Naive thymus-derived CD4-positive, alpha-beta T cell (primary cell): ENCODE data around the gene FRMD4A. TPM values are rescaled to one million over a fixed set of nuclear protein-coding genes. Genes with fewer than 3 reads are reported as not detected.
A peak's percentile ranks its signal among the peaks of the same experiment; 100 is the strongest.

Experiments used
- ATAC-seq: fragments of 150-1000 bp; cut with Tn5 transposase; 2 replicates; pipeline ENCODE4 v1.10.0; 2021; ENCODE audit warnings: mild to moderate bottlenecking, moderate library complexity
- CTCF ChIA-PET: fragments of 350-600 bp; sonication (Branson Sonifier 250); formaldehyde crosslinking; loops from one replicate; lab custom pipeline; 2021; ENCODE audit warnings: antibody characterized with exemption; lab: Charles Lee
- POLR2A ChIA-PET: fragments of 350-600 bp; sonication (Branson Sonifier 250); formaldehyde crosslinking; loops from one replicate; lab custom pipeline; 2021; ENCODE audit warnings: antibody characterized with exemption, inconsistent platforms; lab: Charles Lee
- DNase-seq, 9 donors: peaks; one replicate each; pipeline versions ENCODE4 v3.0.0 to v3.0.0-alpha.2; 2020 to 2022; ENCODE audit warnings: mixed read lengths in 1 of 9
- H3K27ac ChIP-seq: one replicate; pipeline ENCODE4 v1.7.0; 2013; ENCODE audit warnings: mild to moderate bottlenecking, low read depth, low read length, moderate library complexity
- H3K27me3 ChIP-seq, 2 donors: one replicate each; pipeline ENCODE4 v1.7.0; 2013; ENCODE audit warnings: low read length in 2 of 2, mild to moderate bottlenecking in 2 of 2, moderate library complexity in 2 of 2; ENCODE audit not compliant: control insufficient read depth in 2 of 2, insufficient read depth in 2 of 2
- H3K36me3 ChIP-seq, 3 experiments: 1 replicate in 2 of 3; 2 replicates in 1 of 3; pipeline ENCODE4 v1.7.0; 2013; ENCODE audit warnings: low read length in 3 of 3, mild to moderate bottlenecking in 3 of 3, moderate library complexity in 1 of 3; ENCODE audit not compliant: insufficient read depth in 3 of 3, control insufficient read depth in 2 of 3
- H3K4me1 ChIP-seq, 2 donors: one replicate each; pipeline ENCODE4 v1.7.0; 2013; ENCODE audit warnings: low read length in 2 of 2, mild to moderate bottlenecking in 2 of 2, moderate library complexity in 1 of 2; ENCODE audit not compliant: control insufficient read depth in 2 of 2, insufficient read depth in 2 of 2
- H3K4me3 ChIP-seq: 2 replicates; pipeline ENCODE4 v1.7.0; 2013; ENCODE audit warnings: mild to moderate bottlenecking, low read length
- H3K9me3 ChIP-seq, 3 experiments: 1 replicate in 2 of 3; 2 replicates in 1 of 3; pipeline ENCODE4 v1.7.0; 2013; ENCODE audit warnings: low read length in 3 of 3; ENCODE audit not compliant: control insufficient read depth in 2 of 3
- H3K27ac Mint-ChIP-seq, 9 donors: one replicate each; pipeline ENCODE4 v1.8.0; 2020 to 2022; ENCODE audit warnings: mixed read lengths in 9 of 9, mild to moderate bottlenecking in 8 of 9, moderate library complexity in 5 of 9, inconsistent platforms in 2 of 9
- H3K27me3 Mint-ChIP-seq, 5 donors: one replicate each; pipeline ENCODE4 v1.8.0; 2021 to 2022; ENCODE audit warnings: mixed read lengths in 5 of 5, mild to moderate bottlenecking in 1 of 5
- H3K36me3 Mint-ChIP-seq, 5 donors: one replicate each; pipeline ENCODE4 v1.8.0; 2020 to 2022; ENCODE audit warnings: mixed read lengths in 5 of 5, mild to moderate bottlenecking in 3 of 5, inconsistent platforms in 1 of 5
- H3K4me1 Mint-ChIP-seq, 7 donors: one replicate each; pipeline ENCODE4 v1.8.0; 2020 to 2022; ENCODE audit warnings: mixed read lengths in 7 of 7, mild to moderate bottlenecking in 3 of 7, inconsistent platforms in 1 of 7
- H3K4me3 Mint-ChIP-seq, 10 donors: one replicate each; pipeline ENCODE4 v1.8.0; 2020 to 2022; ENCODE audit warnings: mild to moderate bottlenecking in 10 of 10, mixed read lengths in 10 of 10, moderate library complexity in 6 of 10, inconsistent platforms in 2 of 10
- H3K9me3 Mint-ChIP-seq, 11 donors: one replicate each; pipeline ENCODE4 v1.8.0; 2020 to 2022; ENCODE audit warnings: mixed read lengths in 11 of 11, mild to moderate bottlenecking in 4 of 11, inconsistent platforms in 1 of 11, moderate library complexity in 1 of 11
- intact Hi-C, 2 donors: fragments of 100-400 bp; cut with micrococcal nuclease; formaldehyde crosslinking; loops; one replicate each; pipeline ENCODE4 v1.15.1; 2023
- polyA plus RNA-seq, 2 donors: library from polyadenylated mRNA; unstranded; fragments of 300-500 nt; fragmentation: Illumina TruSeq; gene quantifications; one replicate each; pipeline ENCODE4 v1.2.3, GENCODE V29; 2021
- total RNA-seq, 6 experiments: library from RNA in 5 of 6; stranded (reverse) in 5 of 6; gene quantifications; 1 replicate in 5 of 6; 2 replicates in 1 of 6; pipeline ENCODE4 v1.2.3 and lab custom pipeline; 2021 to 2026

The FRMD4A gene
- total and polyA plus RNA-seq, 7 experiments from 2014 or later, result 0.10 to 3.1 (median 0.62) TPM

DNA sequence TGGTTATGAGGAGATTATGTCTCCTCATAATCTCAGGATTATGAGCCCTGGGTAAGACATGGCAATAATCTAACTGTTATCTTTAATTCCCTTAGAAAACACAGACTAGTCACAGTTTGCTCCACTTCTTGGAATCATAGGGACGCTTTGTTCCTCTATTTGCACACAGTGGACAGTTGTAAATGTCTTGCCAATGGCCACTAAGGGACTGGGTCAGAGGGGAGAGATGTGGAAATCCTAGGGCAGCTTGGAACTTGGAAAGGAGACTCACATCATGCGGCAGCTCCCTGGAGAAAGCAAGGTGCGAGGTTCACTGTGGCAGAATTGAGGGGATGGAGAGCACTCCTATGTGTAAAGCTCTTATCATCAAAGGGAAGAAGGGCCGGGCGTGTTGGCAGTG lies 477.9 kb downstream of the FRMD4A start:
- Mint-ChIP-seq H3K4me3 (no peak overlapping the region), H3K4me1 (peaks cover 0 to 15% (median 7%) of the 10 kb centered on the region in 7 donors), H3K36me3 (no peaks in the 10 kb centered on the region), H3K27me3 (peaks cover 0 to 10% (median 4%) of the 10 kb centered on the region in 5 donors), H3K27ac (no peak overlapping the region), H3K9me3 (no peaks in the 10 kb centered on the region)
- H3K36me3 ChIP-seq, result no peaks in the 10 kb centered on the region
- H3K27me3 ChIP-seq, result no peaks in the 10 kb centered on the region
- ChIA-PET POLR2A (interaction anchor here (1.1 kb wide), 1 partner anchor 9 kb away, joined by 3 read pairs; no protein-coding TSS in a partner anchor), CTCF (no interaction called here)
- ATAC-seq (no peak), DNase-seq (no peak)
- no peak overlapping the region for H3K27ac ChIP-seq
- no peaks in the 10 kb centered on the region for H3K4me1 ChIP-seq
- no peak overlapping the region for H3K4me3 ChIP-seq
- intact Hi-C loops, result no loop called here
- H3K9me3 ChIP-seq, result no peaks in the 10 kb centered on the region

DNA sequence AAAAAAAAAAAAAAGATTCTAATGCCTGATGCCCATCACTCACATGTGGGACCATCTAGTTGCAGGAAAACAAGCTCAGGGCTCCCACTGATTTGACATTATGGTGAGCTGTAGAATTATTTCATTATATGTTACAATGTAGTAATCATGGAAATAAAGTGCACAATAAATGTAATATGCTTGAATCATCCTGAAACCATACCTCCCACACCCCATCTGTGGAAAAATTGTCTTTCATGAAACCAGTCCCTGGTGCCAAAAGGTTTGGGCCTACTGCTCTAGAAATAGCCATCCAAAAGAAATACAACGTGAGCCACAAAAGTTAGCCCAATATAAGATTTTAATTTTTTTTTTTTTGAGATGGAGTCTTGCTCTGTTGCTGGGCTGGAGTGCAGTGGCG lies 478.8 kb downstream of the FRMD4A start:
- H3K4me3 Mint-ChIP-seq, result no peak overlapping the region
- Histone ChIP-seq H3K9me3 (no peaks in the 10 kb centered on the region), H3K4me1 (peaks cover 0 to 7% of the 10 kb centered on the region in 2 donors), H3K27me3 (no peaks in the 10 kb centered on the region), H3K27ac (no peak overlapping the region), H3K36me3 (no peaks in the 10 kb centered on the region), H3K4me3 (no peak overlapping the region)
- peaks cover 0 to 17% (median 9%) of the 10 kb centered on the region in 5 donors for H3K27me3 Mint-ChIP-seq
- intact Hi-C loops, result no loop called here
- no peaks in the 10 kb centered on the region for H3K9me3 Mint-ChIP-seq
- ChIA-PET POLR2A (interaction anchor here (0.6 kb wide), 1 partner anchor 65 kb away, joined by 3 read pairs; no protein-coding TSS in a partner anchor), CTCF (interaction anchor here (0.6 kb wide), 2 partner anchors 32 to 315 kb away, joined by 3 read pairs; no protein-coding TSS in a partner anchor)
- ATAC-seq (no peak), DNase-seq (no peak)
- H3K36me3 Mint-ChIP-seq, result no peaks in the 10 kb centered on the region
- H3K27ac Mint-ChIP-seq, result no peak overlapping the region
- peaks cover 3 to 25% (median 17%) of the 10 kb centered on the region in 7 donors for H3K4me1 Mint-ChIP-seq

DNA sequence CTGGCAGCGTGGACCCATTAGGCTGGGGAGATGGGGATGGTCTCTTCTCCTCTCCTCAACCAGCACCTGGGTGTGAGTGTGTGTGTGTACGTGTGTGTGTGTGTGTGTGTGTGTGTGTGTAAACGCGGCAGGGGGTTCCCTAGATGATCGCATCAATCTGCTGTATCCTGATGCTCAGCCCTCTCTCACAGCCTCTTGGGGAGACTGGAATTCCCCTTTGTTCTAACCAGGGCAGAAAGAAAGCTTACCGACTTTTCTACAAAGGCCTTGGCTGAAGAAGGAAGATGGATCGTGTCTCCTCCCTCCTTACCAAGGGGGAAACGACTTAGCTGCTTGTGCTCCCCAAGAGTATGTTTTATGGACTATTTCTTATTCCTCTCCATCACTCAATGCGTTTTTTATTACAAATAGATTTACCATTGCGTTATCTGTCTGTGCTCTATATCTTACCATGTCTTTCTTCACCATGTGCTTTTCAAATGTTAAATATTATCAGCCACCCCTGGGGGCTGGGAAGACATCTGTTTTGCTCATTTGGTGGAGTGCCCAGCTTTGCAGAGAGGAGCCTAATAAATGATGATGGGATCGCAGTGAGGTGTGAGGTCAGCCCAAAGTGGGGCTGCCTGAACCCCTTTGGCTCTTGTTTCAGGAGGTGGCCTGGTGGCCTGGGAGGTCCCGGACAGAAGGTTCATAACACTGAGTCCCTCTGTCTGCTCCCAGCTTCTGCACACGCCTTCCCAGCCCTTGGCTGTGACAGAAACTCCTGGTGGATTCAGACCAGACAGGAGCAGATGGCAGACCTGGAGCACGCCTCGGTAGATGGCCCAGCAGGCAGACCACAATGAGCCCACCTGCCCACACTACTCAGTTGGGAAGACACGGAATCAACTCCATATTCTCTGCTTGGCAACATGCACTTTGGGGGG lies 481.9 kb downstream of the FRMD4A start:
- Histone ChIP-seq H3K4me1 (peaks cover 0 to 7% of the 10 kb centered on the region in 2 donors), H3K27ac (no peak overlapping the region), H3K4me3 (no peak overlapping the region), H3K27me3 (no peaks in the 10 kb centered on the region), H3K9me3 (no peaks in the 10 kb centered on the region), H3K36me3 (no peaks in the 10 kb centered on the region)
- DNase-seq, result no peak
- H3K9me3 Mint-ChIP-seq, result peaks cover 0 to 3% (median 0%) of the 10 kb centered on the region in 11 donors
- CTCF ChIA-PET, result no interaction called here
- H3K27ac Mint-ChIP-seq, result peak overlapping the region in 1 of 9 donors; percentile 72
- intact Hi-C loops, result no loop called here
- ATAC-seq, result no peak
- H3K36me3 Mint-ChIP-seq, result no peaks in the 10 kb centered on the region
- peak overlapping the region in 1 of 10 donors; percentile 10 for H3K4me3 Mint-ChIP-seq
- POLR2A ChIA-PET, result no interaction called here
- peaks cover 0 to 22% (median 14%) of the 10 kb centered on the region in 5 donors for H3K27me3 Mint-ChIP-seq
- H3K4me1 Mint-ChIP-seq, result peaks cover 3 to 25% (median 18%) of the 10 kb centered on the region in 7 donors

DNA sequence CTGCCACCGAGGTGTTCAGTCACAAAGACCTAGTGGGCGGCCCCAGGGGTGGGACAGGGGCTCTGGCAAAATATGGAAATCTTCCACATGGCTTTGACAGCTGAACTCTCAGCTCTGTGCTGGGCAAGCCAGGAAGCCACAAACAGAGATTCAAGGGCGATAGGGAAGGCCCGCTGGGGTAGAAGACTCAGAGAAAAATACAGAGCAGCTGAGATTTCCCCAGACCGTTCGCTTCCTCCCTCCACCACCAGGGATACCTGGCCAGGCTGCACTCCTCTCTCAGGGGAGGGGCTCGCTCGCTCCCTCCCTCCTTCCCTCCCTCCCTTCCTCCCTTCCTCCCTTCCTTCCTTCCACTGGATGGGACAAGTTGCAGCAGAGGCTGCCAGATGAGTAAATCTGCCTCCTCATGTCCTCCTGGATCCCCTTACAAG lies 483.5 kb downstream of the FRMD4A start:
- Histone ChIP-seq H3K36me3 (no peaks in the 10 kb centered on the region), H3K27ac (no peak overlapping the region), H3K4me3 (no peak overlapping the region), H3K9me3 (no peaks in the 10 kb centered on the region), H3K4me1 (peaks cover 0 to 7% of the 10 kb centered on the region in 2 donors), H3K27me3 (no peaks in the 10 kb centered on the region)
- no peak for DNase-seq
- Mint-ChIP-seq H3K36me3 (peaks cover 0 to under 1% (median 0%) of the 10 kb centered on the region in 5 donors), H3K4me1 (peaks cover 3 to 24% (median 18%) of the 10 kb centered on the region in 7 donors), H3K27ac (no peak overlapping the region), H3K4me3 (peak overlapping the region in 2 of 10 donors; percentile 20 to 30), H3K27me3 (peaks cover 0 to 22% (median 14%) of the 10 kb centered on the region in 5 donors), H3K9me3 (peaks cover 0 to 3% (median 0%) of the 10 kb centered on the region in 11 donors)
- CTCF ChIA-PET, result interaction anchor here (0.6 kb wide), 1 partner anchor 991 kb away, joined by 3 read pairs; no protein-coding TSS in a partner anchor
- ATAC-seq, result peak; percentile 32
- POLR2A ChIA-PET, result no interaction called here
- intact Hi-C loops, result no loop called here

DNA sequence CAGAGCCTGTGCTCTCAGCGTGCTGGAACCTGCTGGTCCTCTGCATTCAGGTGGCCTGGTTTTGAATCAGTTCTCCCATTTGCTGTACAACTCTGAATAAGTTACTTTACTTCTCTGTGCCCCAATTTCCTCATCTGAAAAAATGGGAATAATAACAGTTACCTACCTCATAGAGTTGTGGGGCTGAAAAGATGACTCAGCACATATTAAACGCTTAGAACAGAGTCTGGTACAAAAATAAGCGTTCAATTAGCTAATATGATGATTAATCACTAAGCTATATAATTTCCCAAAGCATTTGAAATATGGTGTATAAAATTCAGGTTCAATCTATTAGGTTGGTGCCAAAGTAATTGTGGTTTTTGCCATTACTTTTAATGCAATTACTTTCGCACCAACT lies 484.8 kb downstream of the FRMD4A start:
- peaks cover 0 to 22% (median 14%) of the 10 kb centered on the region in 5 donors for H3K27me3 Mint-ChIP-seq
- peaks cover 0 to 6% (median 0%) of the 10 kb centered on the region in 5 donors for H3K36me3 Mint-ChIP-seq
- ChIA-PET POLR2A (interaction anchor here (0.6 kb wide), 1 partner anchor 46 kb away, joined by 3 read pairs; no protein-coding TSS in a partner anchor), CTCF (no interaction called here)
- Histone ChIP-seq H3K36me3 (no peaks in the 10 kb centered on the region), H3K4me1 (peaks cover 0 to 7% of the 10 kb centered on the region in 2 donors), H3K27ac (no peak overlapping the region), H3K27me3 (no peaks in the 10 kb centered on the region), H3K4me3 (no peak overlapping the region), H3K9me3 (peaks cover 0 to 3% (median 0%) of the 10 kb centered on the region in 3 experiments)
- peaks cover 0 to 16% (median 6%) of the 10 kb centered on the region in 11 donors for H3K9me3 Mint-ChIP-seq
- no peak overlapping the region for H3K4me3 Mint-ChIP-seq
- H3K4me1 Mint-ChIP-seq, result peaks cover 3 to 24% (median 18%) of the 10 kb centered on the region in 7 donors
- no peak for ATAC-seq
- no peak overlapping the region for H3K27ac Mint-ChIP-seq
- intact Hi-C loops, result no loop called here
- DNase-seq, result no peak

DNA sequence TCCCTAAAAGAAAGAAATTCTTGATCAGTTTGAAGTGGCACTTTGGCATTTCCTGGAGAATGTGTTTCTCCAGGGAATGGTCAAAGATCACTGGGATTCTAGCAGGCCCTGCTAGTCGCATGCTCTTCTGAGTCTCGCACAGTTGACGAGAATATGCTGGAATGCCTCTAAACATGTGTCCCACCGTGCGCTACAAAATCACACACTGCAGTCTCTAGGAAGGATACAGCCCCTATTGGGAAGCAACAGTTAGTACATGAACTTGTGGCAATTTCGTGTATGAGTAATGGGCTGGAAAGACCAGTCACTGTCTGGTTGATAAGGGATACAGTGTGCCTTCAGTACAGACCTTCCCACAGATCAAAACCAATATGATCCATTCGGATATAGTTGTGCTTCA lies 486.1 kb downstream of the FRMD4A start:
- peaks cover 3 to 24% (median 18%) of the 10 kb centered on the region in 7 donors for H3K4me1 Mint-ChIP-seq
- POLR2A ChIA-PET, result no interaction called here
- peaks cover 0 to 7% (median 0%) of the 10 kb centered on the region in 5 donors for H3K36me3 Mint-ChIP-seq
- H3K36me3 ChIP-seq, result no peaks in the 10 kb centered on the region
- no peak overlapping the region for H3K27ac Mint-ChIP-seq
- peaks cover 0 to 22% (median 14%) of the 10 kb centered on the region in 5 donors for H3K27me3 Mint-ChIP-seq
- no peak overlapping the region for H3K4me3 Mint-ChIP-seq
- no peaks in the 10 kb centered on the region for H3K27me3 ChIP-seq
- peaks cover 0 to 21% (median 6%) of the 10 kb centered on the region in 11 donors for H3K9me3 Mint-ChIP-seq
- DNase-seq, result no peak
- no peak overlapping the region for H3K27ac ChIP-seq
- H3K9me3 ChIP-seq, result peaks cover 0 to 3% (median 0%) of the 10 kb centered on the region in 3 experiments
- intact Hi-C loops, result no loop called here
- H3K4me1 ChIP-seq, result peaks cover 0 to 7% of the 10 kb centered on the region in 2 donors
- ATAC-seq, result no peak
- CTCF ChIA-PET, result no interaction called here
- H3K4me3 ChIP-seq, result no peak overlapping the region
